Thyroid gland (tissue), 4 donors: Measurements from ENCODE around the gene IL1F10.

Experiments used
- CTCF ChIP-seq, 6 experiments: fragments of 200-600 bp in 3 of 6; fragments of 450-650 bp in 3 of 6; sonication (generic) in 3 of 6; IDR thresholded peaks; one replicate each; pipeline ENCODE4 v1.5.1; 2016 to 2019; ENCODE audit warnings: antibody characterized with exemption in 6 of 6, mild to moderate bottlenecking in 2 of 6, inconsistent platforms in 1 of 6, moderate library complexity in 1 of 6
- POLR2A ChIP-seq, 2 donors: fragments of 450-650 bp; IDR thresholded peaks; one replicate each; pipeline ENCODE4 v1.6.1; 2017; ENCODE audit warnings: antibody characterized with exemption in 2 of 2, mild to moderate bottlenecking in 2 of 2, moderate library complexity in 1 of 2

GRCh38 chr2:113080134-113080533, 12.4 kb downstream of the IL1F10 start:
- TF ChIP-seq CTCF (IDR thresholded peaks at IDR 0.05) (peak; percentile 28 to 77 (median 66)), POLR2A (IDR thresholded peaks at IDR 0.05) (no peak)
